ENCODE data around the gene MOB3A.

DNA sequence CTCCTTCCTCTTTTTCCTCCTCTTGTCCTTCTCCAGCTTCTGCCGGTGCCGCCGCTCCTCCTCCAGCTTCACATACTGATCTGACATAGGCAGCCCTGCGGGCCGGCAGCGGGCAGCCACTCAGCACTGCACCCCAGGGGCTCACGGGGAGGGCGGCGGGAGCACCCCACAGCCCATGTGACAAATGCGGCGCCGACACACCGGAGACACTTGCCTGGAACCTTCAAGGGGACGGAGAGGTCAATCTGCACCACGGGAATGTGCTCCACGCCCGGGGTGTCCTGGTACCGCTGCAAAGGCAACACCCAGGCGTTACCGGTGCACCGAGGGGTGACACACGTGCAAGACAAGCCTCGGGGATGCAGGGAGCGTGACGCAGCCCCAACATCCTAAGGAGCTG lies 19.2 kb upstream of the MOB3A start:
- TF ChIP-seq, protein P1, sequence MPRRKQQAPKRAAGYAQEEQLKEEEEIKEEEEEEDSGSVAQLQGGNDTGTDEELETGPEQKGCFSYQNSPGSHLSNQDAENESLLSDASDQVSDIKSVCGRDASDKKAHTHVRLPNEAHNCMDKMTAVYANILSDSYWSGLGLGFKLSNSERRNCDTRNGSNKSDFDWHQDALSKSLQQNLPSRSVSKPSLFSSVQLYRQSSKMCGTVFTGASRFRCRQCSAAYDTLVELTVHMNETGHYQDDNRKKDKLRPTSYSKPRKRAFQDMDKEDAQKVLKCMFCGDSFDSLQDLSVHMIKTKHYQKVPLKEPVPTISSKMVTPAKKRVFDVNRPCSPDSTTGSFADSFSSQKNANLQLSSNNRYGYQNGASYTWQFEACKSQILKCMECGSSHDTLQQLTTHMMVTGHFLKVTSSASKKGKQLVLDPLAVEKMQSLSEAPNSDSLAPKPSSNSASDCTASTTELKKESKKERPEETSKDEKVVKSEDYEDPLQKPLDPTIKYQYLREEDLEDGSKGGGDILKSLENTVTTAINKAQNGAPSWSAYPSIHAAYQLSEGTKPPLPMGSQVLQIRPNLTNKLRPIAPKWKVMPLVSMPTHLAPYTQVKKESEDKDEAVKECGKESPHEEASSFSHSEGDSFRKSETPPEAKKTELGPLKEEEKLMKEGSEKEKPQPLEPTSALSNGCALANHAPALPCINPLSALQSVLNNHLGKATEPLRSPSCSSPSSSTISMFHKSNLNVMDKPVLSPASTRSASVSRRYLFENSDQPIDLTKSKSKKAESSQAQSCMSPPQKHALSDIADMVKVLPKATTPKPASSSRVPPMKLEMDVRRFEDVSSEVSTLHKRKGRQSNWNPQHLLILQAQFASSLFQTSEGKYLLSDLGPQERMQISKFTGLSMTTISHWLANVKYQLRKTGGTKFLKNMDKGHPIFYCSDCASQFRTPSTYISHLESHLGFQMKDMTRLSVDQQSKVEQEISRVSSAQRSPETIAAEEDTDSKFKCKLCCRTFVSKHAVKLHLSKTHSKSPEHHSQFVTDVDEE (CRISPR knock-in tag; IDR thresholded peaks at IDR 0.05) = no peak
- TF ChIP-seq GLIS3 (CRISPR knock-in tag; IDR thresholded peaks at IDR 0.05) (no peak), ZFP30 (CRISPR knock-in tag; IDR thresholded peaks at IDR 0.05) (no peak), ARNTL (CRISPR knock-in tag; IDR thresholded peaks at IDR 0.05; ENCODE audit: borderline replicate concordance, low read depth) (no peak), PPARA (CRISPR knock-in tag; IDR thresholded peaks at IDR 0.05; ENCODE audit: borderline replicate concordance) (no peak)
- TF ChIP-seq, protein P2, sequence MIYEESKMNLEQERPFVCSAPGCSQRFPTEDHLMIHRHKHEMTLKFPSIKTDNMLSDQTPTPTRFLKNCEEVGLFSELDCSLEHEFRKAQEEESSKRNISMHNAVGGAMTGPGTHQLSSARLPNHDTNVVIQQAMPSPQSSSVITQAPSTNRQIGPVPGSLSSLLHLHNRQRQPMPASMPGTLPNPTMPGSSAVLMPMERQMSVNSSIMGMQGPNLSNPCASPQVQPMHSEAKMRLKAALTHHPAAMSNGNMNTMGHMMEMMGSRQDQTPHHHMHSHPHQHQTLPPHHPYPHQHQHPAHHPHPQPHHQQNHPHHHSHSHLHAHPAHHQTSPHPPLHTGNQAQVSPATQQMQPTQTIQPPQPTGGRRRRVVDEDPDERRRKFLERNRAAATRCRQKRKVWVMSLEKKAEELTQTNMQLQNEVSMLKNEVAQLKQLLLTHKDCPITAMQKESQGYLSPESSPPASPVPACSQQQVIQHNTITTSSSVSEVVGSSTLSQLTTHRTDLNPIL (CRISPR knock-in tag; IDR thresholded peaks at IDR 0.05; ENCODE audit: low read depth) = no peak
- TF ChIP-seq, protein P3, sequence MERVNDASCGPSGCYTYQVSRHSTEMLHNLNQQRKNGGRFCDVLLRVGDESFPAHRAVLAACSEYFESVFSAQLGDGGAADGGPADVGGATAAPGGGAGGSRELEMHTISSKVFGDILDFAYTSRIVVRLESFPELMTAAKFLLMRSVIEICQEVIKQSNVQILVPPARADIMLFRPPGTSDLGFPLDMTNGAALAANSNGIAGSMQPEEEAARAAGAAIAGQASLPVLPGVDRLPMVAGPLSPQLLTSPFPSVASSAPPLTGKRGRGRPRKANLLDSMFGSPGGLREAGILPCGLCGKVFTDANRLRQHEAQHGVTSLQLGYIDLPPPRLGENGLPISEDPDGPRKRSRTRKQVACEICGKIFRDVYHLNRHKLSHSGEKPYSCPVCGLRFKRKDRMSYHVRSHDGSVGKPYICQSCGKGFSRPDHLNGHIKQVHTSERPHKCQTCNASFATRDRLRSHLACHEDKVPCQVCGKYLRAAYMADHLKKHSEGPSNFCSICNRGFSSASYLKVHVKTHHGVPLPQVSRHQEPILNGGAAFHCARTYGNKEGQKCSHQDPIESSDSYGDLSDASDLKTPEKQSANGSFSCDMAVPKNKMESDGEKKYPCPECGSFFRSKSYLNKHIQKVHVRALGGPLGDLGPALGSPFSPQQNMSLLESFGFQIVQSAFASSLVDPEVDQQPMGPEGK (CRISPR knock-in tag; IDR thresholded peaks at IDR 0.05; ENCODE audit: borderline replicate concordance) = no peak
- TF ChIP-seq, protein P4, sequence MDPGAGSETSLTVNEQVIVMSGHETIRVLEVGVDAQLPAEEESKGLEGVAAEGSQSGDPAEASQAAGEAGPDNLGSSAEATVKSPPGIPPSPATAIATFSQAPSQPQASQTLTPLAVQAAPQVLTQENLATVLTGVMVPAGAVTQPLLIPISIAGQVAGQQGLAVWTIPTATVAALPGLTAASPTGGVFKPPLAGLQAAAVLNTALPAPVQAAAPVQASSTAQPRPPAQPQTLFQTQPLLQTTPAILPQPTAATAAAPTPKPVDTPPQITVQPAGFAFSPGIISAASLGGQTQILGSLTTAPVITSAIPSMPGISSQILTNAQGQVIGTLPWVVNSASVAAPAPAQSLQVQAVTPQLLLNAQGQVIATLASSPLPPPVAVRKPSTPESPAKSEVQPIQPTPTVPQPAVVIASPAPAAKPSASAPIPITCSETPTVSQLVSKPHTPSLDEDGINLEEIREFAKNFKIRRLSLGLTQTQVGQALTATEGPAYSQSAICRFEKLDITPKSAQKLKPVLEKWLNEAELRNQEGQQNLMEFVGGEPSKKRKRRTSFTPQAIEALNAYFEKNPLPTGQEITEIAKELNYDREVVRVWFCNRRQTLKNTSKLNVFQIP (CRISPR knock-in tag; IDR thresholded peaks at IDR 0.05; ENCODE audit: borderline replicate concordance, low read depth) = no peak
- TF ChIP-seq, protein P5, sequence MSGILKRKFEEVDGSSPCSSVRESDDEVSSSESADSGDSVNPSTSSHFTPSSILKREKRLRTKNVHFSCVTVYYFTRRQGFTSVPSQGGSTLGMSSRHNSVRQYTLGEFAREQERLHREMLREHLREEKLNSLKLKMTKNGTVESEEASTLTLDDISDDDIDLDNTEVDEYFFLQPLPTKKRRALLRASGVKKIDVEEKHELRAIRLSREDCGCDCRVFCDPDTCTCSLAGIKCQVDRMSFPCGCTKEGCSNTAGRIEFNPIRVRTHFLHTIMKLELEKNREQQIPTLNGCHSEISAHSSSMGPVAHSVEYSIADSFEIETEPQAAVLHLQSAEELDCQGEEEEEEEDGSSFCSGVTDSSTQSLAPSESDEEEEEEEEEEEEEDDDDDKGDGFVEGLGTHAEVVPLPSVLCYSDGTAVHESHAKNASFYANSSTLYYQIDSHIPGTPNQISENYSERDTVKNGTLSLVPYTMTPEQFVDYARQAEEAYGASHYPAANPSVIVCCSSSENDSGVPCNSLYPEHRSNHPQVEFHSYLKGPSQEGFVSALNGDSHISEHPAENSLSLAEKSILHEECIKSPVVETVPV (CRISPR knock-in tag; IDR thresholded peaks at IDR 0.05) = no peak

Measured in SK-N-SH treated with all-trans-retinoic acid at 6 μM for 48 hours (cell line).